GM21737 (cell line): ENCODE measurements around the gene FLNB.

Source experiments
- ATAC-seq: cut with Tn5 transposase; IDR thresholded peaks from one replicate; pipeline ENCODE4 v1.9.1; 2021; ENCODE audit warnings: mild to moderate bottlenecking, moderate library complexity; ENCODE audit not compliant: unreplicated experiment

The FLNB gene

DNA sequence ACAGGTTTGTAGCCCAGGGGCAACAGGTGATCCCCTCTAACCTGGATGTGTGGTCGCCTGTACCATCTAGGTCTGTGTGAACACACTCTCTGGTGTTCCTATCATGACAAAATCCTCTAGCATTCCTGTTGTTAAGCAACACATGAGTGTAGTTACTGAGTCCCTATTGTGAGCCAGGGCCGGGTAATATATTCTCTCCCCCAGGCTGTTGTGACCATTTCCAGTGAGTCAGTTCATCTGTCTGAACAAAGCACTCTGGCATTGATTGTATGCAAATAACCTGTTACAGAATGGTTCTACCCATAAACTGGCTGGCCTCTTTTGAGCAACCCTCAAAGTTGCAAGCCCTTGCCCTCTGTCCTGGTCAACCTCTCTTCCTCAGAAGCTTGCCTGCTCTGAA, 2.6 kb upstream of the FLNB start:
- no peak for ATAC-seq

DNA sequence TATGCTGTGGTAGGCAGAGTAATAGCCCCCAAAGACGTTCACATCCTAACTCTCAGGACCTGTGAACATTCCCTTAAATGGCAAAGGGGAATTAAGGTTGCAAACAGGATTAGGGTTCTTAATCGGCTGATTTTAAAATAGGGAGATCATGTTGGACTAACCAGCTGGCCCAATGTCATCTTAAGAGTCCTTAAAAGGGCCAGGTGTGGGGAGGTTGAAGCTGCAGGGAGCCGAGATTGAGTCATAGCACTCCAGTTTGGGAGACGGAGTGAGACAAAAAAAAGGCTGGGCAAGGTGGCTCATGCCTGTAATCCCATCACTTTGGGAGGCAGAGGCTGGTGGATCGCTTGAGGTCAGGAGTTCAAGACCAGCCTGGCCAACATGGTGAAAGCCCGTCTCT, 1.6 kb upstream of the FLNB start:
- no peak for ATAC-seq

DNA sequence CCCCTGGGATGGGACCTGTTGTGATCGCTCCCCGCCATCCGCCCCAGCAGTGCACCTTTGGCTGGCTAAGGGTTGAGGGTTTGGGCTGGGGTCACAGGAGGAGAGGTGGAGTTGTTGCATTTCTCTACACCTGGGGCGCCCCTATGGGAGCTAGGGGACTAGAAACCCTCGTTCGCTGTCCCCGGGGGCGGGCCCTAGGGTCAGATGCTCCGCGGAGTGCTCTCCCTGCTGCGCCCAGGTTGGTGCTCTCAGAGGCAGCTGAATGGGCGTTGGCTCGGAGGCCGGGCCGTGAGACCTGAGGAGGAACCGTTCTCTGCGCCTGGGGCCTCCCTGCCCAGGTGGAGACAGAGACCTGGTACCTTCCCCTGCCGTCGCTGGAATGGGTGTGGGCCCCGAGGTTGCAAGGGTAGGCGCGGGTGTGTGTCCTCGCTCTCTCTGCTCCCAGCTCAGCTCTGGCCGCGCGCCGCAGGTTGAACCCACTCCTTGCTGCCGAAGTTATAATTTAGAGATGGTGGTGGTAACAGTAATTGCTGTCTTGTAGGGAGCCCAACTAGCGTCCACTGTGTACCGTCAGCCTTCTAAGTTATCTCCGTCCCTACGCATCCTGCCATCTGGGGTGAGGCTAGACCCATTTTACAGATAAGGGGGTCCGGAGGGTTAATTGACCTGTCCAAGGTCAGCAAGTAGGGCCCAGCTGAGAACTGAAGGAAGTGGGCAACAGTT, 965 bp downstream of the FLNB start:
- ATAC-seq, result peak; percentile 15

DNA sequence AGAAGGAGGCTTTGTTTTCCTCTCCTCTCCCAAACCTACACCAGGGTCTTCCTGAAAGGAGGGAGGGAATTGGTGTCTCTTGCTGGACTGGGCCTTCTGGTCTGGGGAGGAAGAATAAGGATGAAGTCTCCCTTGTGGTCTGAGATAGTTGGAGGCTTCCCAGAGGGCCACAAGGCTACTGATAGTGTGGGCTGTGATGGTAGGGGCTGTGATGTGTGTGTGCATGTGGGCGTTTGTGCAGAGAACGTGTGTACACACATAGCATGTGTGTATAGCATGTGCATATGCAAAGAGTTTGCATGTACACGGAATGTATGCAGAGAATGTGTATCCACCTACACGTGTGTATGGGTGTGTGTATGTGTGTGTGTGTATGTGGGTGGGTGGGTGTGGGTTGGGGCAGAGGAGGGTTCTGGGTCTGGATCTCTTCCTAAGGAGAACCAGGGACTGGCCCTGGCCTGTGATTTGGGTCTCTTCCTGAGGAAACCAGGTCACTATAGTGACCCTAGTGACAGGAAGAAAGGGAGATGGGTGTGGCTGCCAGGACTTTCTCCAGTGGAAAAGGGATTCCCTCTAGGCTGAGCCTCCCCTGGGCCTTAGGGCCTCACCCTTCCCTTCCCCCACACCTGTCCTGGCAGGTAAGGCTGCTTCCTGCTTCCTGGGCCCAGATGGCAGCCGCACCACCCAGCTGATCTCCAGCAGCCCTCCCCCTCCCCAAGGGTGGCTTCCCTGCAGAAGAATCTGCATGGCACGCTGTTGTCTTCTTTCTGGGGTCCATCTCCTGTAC, 1.7 kb downstream of the FLNB start:
- no peak for ATAC-seq

DNA sequence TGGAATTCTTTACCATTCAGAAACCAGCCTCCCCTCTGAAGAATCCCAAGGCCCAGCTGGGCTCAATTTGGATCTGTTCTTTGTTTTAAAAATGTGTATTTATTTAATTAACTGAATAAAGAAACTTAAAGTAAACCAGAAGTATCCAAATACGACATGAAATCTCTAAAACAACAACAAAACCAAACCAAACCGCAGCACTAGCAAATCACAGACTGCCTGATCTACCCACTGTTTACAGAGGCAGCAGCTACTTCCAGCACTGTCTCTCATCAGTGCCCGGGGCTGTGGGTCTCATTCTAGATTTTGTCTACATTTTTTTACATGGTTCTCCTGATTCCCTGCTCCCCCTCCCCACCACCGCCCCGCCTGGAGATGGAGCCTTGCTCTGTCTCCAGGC, 2.3 kb downstream of the FLNB start:
- no peak for ATAC-seq

DNA sequence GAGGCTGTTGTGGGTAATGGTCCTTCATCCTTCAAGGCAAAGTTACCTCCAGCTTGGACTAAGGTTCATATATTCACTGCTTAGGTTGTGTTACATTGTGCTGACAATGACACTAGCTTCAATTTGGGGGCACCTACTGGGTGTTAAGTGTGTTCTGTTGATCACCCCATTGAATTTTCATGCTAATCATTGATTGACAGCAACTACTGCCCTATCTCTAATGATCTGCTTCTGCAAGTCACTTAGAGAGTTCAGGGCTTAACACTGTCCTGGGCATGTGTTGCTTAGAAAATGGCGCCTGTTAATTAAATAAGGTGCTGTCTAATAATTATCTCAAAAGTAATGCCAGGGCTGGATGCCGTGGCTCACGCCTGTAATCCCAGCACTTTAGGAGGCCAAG, 3.4 kb downstream of the FLNB start:
- no peak for ATAC-seq

DNA sequence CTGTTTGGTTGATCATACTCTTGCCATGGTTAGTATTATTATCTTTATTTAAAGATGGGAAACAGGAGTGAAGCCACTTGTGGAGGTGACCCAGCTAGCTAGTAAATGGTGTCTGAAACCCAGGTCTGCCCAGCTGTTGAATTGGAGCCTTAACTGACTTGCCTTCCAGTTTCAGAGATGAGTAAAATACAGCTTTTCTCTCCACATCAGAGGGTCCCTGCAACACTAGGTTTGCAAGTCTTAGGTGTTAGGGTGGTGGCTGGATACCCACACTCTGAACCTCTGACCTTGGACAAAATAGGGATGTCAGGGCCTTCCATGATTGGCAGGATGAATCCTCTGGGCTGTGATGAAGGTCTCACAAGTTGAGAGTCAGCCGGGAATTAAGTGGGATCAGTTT, 4.1 kb downstream of the FLNB start:
- ATAC-seq, result no peak

DNA sequence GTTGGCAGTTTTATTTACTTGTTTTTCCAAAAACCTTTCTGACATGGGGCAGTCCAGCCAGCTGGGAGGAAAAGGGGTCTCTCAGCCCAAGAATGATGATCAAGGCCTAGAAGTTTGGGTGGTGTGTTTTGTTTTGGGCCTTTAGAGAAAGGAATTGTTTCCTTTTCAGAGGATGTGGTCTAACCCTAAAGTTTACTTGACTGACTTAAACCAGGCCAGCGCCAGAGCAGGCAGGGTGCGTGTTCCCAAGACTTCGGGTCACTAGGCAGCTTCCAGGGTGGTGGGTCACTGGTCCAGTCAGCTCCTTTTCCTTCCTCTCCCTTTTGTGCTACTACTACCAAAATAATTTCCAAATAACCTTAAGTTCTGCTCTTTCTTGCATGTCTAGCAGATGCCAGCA, 4.9 kb downstream of the FLNB start:
- ATAC-seq, result no peak

DNA sequence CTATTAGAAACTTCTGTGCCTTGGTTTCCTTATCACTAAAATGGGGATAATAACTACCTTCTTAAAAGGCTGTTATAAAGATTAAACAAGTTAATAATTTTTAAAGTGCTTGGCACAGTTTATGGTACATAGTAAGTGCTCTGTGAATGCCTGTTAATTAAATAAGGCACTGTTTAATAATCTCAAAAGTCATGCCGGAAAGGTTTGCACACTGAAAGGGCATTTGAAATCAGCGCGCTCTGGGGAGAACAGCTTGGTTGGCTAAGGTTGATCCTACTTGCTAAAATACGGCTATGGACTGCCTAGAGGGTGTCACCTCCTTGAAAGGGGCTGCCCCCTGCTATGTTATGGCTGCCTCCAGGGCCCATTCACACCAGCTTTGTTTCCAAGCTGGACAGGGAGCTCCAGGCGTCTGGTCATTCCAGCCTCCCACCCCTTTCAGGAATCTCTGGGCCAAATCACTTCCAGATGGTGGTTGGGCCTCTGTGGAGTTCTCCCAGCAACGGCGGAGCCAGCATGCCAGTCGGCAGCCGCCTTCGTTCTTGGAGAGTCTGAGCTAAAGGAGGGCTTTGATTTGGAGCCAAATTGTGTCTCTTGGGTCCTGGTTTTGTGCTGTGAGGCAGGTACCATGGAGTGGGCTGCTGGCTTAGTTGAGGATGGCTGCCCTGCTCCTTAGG, 5.9 kb downstream of the FLNB start:
- no peak for ATAC-seq

DNA sequence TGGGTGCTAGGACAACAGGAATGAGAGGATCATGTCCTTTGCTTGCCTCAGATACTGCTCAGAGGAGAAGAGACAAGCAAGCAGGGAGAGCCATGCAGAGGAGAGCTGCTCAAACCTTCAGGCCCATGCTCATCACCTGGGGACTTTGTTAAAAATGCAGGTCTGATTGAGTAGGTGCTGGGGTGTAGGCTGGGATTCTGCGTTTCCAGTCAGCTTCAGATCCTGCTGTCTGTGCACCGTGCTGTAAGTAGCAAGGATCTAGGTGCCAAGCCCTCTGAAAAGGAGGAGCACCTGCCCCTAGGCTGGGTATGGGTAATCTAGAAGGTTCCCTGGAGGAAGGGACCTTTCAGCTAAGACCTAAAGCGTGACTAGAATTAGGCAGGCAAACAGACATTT, 7.3 kb downstream of the FLNB start:
- ATAC-seq, result no peak

DNA sequence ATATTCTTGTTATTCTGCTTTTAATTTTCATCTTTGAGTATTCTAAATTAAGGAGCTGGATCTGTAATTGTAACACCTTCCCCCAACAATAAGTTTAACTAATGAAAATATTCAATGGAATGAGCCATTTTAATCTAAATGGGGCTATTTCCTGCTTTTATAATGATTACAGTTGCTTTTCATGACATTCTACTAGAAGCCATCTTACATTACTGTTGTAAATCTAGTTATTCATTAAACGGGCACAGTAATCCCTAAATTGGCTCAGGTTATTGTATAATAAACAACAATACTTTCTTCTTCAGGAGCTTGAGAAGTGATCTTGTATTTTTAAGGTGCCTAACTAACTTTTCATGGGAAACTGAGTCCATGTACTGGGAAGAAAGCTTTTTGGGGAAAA, 8.5 kb downstream of the FLNB start:
- ATAC-seq, result no peak

DNA sequence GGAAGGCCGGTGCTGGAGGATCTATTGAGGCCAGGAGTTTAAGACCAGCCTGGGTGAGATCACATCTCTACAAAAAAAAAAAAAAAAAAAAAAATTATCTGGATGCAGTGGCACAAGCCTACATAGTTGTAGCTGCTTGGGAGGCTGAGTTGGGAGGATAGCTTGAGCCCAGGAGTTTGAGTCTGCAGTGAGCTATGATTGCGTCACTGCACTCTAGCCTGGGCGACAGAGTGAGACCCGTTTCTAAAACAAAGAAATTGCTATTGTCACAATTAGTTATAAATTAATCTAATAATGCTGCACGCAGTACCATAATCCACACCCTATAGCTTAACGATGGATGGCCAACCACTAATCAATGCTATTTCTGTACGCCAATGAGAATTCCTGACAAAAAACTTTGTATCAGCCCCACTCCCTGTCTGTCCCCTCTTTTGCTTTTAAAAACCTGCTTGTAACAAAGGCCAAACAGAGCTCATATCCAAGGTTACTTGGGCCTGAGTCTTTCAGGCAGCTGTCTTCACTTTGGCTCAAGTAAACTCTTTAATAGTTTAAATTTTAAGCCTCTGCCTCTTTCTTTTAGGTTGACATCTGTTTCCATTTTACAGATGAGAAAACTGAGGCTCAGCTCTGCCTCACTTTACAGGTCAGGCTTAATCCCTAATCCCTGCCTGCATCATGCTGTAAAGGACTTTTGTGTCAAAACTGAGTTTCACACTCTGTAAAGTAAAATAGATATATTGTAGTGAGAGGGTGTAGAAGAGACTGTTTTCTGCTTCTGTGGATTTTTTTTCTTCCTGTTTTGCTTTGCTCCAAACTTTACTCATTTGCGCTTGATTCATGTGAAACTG, 10.9 kb downstream of the FLNB start:
- ATAC-seq, result no peak

DNA sequence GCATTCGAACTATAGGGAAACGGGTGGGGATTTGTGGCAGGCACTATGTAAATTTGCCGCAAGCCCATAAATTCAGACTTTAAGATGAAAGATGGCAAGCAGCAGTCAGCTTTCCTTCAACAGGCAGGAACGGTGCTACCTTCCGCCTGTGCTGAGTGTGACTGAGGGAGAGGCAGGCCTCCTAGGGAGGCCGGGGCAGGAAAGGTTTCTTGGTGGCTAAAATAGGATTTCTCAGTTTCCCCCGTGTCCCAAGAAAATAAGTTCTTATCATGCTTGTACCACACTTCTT, 12.5 kb downstream of the FLNB start:
- ATAC-seq, result no peak

DNA sequence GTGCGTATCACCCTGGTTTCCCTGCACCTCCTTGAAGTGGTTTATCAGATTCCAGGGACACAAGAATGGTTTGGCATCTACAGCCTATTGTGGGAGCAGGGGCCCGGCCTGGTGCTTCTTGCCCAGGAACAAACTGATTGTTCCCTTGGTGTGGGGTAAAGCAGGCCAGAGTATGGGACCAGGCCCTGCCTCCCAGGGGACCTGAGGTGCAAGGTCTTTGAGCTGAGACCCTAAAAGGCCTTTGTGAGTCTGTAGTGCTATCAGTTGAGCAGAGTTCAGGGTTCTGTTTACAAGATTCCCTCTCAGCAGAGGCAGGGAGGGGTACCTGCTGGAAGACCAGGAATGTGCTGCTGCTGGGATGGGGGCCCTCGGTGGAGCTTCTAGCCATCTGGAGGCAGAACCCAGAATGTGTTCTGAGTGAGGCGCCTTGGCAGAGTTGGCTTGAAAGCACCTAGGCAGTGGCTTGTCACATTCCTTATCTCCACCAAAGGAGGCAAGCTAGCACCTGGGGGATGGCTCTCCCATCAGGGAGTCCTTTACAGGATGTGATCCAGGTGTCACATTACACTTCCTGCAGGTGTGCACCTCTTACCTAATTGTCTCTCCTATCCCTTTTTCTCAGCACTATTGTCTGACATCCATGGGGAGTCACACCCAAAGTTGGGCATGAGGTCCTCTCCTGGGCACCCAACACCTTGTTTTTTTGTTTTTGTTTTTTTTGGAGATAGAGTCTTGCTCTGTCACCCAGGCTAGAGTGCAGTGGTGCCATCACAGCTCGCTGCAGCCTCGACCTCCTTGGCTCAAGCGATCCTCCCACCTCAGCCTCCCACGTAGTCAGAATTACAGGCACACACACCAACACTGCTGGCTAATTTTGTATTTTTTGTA, 13.1 kb downstream of the FLNB start:
- no peak for ATAC-seq

DNA sequence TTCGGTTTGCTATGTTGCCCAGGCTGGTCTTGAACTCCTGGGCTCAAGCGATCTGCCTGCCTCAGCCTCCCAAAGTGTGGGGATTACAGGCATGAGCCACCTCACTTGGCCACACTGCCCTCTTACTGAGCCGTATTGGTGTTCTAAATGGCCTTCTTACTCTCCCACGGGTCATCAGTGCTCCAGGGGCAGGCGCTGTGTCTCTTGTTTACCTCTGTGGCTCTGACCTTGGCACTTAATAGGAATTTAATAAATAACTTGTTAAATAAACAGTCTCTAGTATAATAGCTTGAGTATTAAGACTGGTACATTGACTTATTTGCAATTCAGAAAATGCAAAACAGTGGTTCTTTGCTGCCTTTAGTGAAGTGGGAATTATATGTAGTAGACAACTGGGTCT, 13.7 kb downstream of the FLNB start:
- ATAC-seq, result no peak

DNA sequence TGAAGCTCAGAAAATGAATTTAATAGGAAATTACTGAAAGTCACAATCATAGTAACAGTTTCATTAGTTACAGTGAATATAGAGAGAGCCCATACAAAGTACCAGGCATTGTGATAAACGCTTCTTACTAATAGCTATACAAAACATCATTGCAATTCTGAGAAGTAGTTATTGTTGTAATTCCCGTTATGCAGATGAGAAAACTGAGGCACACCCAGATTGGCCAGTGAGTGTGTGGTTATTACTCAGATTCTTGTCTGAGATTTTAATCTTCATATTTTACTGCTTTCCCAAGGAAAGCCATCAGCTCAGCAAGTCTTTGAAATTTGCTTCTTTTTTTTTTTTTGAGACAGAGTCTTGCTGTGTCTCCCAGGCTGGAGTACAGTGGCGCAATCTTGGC, 14.3 kb downstream of the FLNB start:
- no peak for ATAC-seq

DNA sequence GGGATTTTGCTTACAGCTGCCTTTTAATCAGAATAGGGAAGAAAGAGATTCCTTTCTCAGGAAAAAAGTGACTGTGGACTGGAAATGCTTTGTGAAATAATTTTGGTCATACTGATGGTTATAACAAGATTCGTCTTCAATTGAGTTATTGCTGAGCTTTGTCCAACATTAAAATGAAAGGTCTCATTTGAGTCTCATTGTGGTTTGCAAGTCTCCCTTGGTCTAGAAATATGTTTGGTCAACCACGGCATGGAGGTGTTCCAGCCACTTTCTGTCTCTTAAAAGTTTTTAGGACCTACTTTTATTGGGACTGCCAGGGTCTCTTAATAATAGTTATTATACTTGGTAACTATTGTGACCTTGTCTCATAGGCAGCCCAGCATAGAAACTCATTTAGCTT, 15.3 kb downstream of the FLNB start:
- ATAC-seq, result no peak

DNA sequence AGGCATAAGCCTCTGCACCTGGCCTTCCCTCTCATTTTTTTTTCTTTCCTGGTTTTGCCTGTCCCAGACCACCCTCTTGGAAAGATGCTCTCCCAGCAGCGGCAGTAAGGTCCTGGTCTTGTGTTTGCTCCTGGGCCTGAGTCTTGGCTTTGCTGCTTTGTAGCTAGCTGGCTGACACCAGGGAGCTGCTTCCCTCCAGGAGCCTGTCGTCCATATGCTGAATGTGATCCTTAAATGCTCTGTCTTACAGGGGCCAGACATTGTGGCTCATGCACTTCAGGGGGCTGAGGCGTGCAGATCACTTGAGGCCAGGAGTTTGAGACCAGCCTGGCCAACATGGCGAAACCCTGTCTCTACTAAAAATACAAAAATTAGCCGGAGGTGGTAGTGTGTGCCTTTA, 17.2 kb downstream of the FLNB start:
- no peak for ATAC-seq

DNA sequence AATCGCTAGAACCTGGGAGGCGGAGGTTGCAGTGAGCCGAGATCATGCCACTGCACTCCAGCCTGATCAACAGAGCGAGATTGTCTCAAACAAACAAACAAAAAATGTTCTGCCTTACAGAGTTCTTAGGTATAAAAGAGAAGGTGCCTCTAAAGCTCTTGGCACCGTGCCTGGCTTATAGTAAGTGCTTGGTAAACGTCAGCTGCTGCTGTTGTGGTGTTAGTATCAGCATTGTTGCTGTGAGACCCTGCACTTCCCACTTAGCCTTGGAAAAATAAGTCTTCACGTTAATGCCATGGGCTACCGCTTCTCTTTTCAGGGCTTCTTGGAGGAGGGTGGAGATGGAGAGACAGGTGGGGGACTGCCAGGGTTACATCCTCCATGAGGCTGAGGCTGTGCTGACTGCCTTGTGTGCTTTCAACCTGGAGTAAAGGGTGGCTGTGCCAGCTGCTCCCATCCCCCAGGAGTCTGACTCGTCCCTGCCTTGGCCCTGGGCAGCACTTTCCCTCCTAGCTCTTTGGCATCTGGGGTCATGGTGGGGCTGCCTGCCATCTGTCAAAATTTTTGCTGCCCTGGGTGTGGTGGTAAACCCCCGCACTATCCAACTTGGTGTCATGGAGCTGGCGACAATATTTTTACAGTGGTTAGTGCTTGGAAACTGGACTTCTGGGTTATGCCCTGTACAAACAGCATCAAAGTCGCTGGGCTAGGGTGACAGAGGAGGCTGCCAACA, 17.8 kb downstream of the FLNB start:
- no peak for ATAC-seq

DNA sequence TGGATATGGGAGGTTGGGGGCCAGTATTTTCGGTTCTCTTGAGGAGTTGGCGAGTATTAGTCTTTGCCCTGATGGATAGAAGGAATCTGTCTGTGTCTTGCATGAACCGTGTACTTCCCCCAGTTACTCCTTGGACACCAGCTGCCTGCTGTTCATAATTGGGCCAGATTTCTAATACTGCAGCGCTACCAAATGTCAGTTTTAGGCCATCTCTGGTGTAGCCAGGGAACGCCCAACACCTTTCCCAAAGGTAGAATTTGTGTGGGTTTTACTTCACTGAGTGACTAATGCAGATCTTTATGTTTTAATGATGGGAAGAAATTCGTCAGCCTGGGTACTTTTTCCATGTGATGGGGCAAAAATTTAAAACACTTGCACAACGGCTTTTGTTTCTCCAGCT, 18.4 kb downstream of the FLNB start:
- no peak for ATAC-seq
